Glutamatergic neuron (in vitro differentiated cells): ENCODE data around the gene KIAA1210. TPM values are rescaled to one million over a fixed set of nuclear protein-coding genes. Genes with fewer than 3 reads are reported as not detected.

Source experiments
- DNase-seq: peaks from one replicate; pipeline ENCODE4 v3.0.0; 2022
- H3K27ac Mint-ChIP-seq: one replicate; pipeline ENCODE4 v1.8.0; 2020; ENCODE audit warnings: mild to moderate bottlenecking, mixed read lengths, inconsistent platforms; ENCODE audit not compliant: unreplicated experiment
- H3K27me3 Mint-ChIP-seq: one replicate; pipeline ENCODE4 v1.8.0; 2020; ENCODE audit warnings: mild to moderate bottlenecking, moderate library complexity, mixed read lengths, inconsistent platforms; ENCODE audit not compliant: unreplicated experiment
- H3K36me3 Mint-ChIP-seq: one replicate; pipeline ENCODE4 v1.8.0; 2020; ENCODE audit warnings: mild to moderate bottlenecking, mixed read lengths, inconsistent platforms; ENCODE audit not compliant: unreplicated experiment
- H3K4me1 Mint-ChIP-seq: one replicate; pipeline ENCODE4 v1.8.0; 2020; ENCODE audit warnings: mild to moderate bottlenecking, low read depth, mixed read lengths, inconsistent platforms; ENCODE audit not compliant: unreplicated experiment
- H3K4me3 Mint-ChIP-seq: one replicate; pipeline ENCODE4 v1.8.0; 2020; ENCODE audit warnings: mild to moderate bottlenecking, mixed read lengths, inconsistent platforms; ENCODE audit not compliant: unreplicated experiment
- H3K9me3 Mint-ChIP-seq: one replicate; pipeline ENCODE4 v1.8.0; 2020; ENCODE audit warnings: mild to moderate bottlenecking, moderate library complexity, mixed read lengths, inconsistent platforms; ENCODE audit not compliant: unreplicated experiment
- total RNA-seq: library from RNA; stranded (reverse); fragmentation: NEBNext Ultra II Directional; extraction: Animal tissue kit (Norgen Biotek cat#: 25700); gene quantifications from one replicate; pipeline ENCODE4 v1.2.1, GENCODE V29; 2021; ENCODE audit not compliant: unreplicated experiment
- TF ChIP-seq, protein P1 (sequence below): fragments of 200-600 bp; sonication (generic); IDR thresholded peaks from one replicate; pipeline ENCODE4 v1.5.0; 2021; ENCODE audit not compliant: partially characterized antibody, unreplicated experiment

Gene KIAA1210
- total RNA-seq, 1 donor from 2014 or later, result 0.98 TPM

DNA sequence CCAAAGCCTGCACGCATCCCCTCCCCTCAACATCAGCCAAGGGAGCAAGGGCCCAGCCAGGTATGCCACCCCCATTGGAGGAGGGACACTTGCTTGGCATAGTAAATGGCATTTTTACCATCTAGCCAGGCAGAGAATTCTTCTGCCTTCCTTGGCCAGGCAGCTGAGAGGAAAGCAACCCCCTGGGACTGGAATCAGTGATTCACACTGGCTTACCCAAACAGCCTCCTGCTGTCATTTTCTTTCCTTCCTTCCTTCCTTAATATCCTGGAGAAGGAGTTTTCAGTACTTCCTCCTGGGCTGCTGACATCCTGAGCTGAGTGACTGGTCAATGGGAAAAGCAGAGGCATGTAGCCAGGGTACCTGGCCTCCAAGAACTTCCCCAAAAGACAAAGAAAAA lies 28.6 kb upstream of the KIAA1210 start:
- Mint-ChIP-seq H3K4me1 (peaks cover 4% of the 10 kb centered on the region), H3K27ac (no peak overlapping the region), H3K9me3 (no peaks in the 10 kb centered on the region), H3K4me3 (no peak overlapping the region), H3K36me3 (no peaks in the 10 kb centered on the region), H3K27me3 (no peaks in the 10 kb centered on the region)
- TF ChIP-seq, protein P1, sequence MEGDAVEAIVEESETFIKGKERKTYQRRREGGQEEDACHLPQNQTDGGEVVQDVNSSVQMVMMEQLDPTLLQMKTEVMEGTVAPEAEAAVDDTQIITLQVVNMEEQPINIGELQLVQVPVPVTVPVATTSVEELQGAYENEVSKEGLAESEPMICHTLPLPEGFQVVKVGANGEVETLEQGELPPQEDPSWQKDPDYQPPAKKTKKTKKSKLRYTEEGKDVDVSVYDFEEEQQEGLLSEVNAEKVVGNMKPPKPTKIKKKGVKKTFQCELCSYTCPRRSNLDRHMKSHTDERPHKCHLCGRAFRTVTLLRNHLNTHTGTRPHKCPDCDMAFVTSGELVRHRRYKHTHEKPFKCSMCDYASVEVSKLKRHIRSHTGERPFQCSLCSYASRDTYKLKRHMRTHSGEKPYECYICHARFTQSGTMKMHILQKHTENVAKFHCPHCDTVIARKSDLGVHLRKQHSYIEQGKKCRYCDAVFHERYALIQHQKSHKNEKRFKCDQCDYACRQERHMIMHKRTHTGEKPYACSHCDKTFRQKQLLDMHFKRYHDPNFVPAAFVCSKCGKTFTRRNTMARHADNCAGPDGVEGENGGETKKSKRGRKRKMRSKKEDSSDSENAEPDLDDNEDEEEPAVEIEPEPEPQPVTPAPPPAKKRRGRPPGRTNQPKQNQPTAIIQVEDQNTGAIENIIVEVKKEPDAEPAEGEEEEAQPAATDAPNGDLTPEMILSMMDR, result no peak
- no peak for DNase-seq

DNA sequence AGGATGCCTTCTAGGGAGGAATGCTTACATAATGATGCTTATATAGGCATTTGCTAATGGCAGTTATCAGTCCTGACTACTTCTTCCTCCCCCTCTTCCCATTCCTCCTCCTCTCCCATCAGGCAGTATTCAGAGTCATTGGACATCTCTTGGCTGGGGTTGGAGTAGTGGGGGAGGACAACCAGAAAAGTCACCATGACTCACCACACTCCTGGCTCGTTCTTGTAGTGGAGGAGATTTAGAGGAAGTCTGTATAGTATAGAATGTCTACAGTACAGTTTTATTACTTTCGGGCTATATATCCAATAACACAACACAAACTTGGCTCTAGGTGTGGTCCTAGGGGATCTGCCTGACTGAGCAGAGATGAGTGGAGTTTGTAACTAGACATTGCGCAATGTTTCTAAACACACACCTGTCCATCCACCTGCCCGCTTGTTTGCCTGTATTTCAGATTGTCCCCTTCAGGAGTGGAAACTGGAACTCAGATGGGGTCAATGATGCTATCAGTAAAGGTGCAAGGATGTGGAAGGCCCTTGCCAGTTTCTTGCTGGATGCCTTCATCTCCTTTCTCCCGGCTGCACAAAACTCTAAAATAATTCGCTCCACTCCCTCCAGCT lies 27.9 kb upstream of the KIAA1210 start:
- H3K9me3 Mint-ChIP-seq, result no peaks in the 10 kb centered on the region
- no peaks in the 10 kb centered on the region for H3K27me3 Mint-ChIP-seq
- no peak overlapping the region for H3K4me3 Mint-ChIP-seq
- TF ChIP-seq, protein P1, result no peak
- peaks cover 6% of the 10 kb centered on the region for H3K4me1 Mint-ChIP-seq
- H3K36me3 Mint-ChIP-seq, result no peaks in the 10 kb centered on the region
- DNase-seq, result no peak
- H3K27ac Mint-ChIP-seq, result no peak overlapping the region

DNA sequence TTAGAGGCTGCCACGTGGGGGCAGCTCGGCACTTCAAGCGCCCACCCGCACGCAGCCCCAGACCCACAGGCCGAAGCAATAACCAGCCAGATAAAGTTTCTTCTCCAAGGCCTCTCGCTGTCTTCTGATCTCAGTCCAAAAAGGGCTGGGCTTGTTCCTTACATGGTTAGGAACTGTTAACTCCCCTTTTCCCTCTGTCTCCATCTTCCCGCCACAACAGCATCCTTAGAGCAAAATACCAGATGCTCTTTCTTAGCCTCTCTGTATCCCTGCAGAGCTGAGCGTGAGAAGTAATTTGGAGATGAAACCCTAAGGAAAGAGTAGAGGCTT lies 23.4 kb upstream of the KIAA1210 start:
- Mint-ChIP-seq H3K27me3 (no peaks in the 10 kb centered on the region), H3K36me3 (no peaks in the 10 kb centered on the region), H3K4me3 (no peak overlapping the region), H3K27ac (peak overlapping the region; percentile 11), H3K4me1 (peaks cover 3% of the 10 kb centered on the region), H3K9me3 (no peaks in the 10 kb centered on the region)
- TF ChIP-seq, protein P1, result no peak
- no peak for DNase-seq

DNA sequence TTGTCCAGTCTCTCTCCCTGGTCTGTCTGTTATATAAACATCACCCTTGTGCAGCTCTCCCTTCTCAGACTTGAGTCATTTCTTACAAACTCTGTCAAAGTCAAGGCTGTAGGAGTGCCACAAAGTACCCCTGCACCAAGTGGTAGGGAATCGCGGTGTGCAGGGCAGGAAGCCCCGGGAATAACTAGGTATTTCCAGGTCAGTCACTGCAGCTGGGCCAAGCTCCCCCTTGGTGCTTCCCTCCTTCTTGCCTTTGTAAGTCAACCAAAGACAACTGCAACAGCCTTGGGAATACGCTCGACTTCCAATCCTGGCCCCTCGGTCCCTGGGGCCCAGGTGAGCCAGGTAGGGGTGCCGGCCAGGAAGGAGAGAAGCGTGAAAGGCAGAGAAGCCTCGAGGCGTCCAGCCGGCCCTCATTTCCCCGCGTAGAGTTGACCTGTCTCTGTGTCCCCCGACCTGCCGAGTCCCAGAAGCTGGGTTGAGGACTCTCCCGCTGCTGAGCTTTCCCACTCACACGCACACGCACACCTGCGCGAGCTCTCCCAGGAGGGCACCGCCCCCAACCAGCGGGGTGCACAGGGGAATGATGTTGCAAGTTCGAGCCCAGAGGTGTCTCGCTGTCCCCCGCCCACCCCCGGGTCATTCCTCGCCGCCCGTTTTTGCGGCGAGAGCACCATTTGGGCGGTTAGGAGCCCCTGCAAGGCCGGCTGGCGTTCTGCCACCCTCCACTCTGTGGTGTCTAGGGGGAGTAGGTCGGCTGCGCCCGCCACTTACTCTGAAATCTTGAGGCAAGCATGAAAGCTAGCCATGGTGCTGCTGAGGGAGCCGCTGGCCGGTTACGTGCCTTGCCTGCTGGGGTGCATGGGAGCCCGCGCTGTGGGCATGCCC lies 22.8 kb upstream of the KIAA1210 start:
- TF ChIP-seq, protein P1, result no peak
- Mint-ChIP-seq H3K4me1 (peaks cover 3% of the 10 kb centered on the region), H3K4me3 (no peak overlapping the region), H3K27ac (no peak overlapping the region), H3K27me3 (no peaks in the 10 kb centered on the region), H3K9me3 (no peaks in the 10 kb centered on the region), H3K36me3 (no peaks in the 10 kb centered on the region)
- DNase-seq, result no peak

DNA sequence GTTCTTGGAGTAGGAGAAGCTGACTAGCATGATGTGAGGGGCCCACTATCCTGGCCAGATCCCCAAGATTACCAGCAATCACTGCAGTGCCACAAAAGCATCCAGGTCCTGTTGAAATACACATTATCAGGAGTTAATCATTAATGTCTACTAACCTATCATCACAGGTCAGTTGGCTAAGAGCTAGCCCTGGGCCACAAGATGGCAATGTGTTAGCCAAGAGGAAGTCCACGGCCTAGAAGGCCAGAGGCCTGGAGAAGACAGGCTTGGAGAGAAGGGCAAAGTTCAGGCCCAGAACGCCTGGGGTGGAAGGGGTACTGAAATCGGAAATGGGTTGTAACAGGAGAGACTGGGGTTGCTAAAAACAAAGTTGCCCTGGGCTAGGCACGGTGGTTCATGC lies 19.9 kb upstream of the KIAA1210 start:
- no peaks in the 10 kb centered on the region for H3K27me3 Mint-ChIP-seq
- peaks cover 3% of the 10 kb centered on the region for H3K4me1 Mint-ChIP-seq
- TF ChIP-seq, protein P1, result no peak
- H3K36me3 Mint-ChIP-seq, result no peaks in the 10 kb centered on the region
- DNase-seq, result no peak
- H3K27ac Mint-ChIP-seq, result no peak overlapping the region
- H3K4me3 Mint-ChIP-seq, result no peak overlapping the region
- peaks cover 1% of the 10 kb centered on the region for H3K9me3 Mint-ChIP-seq
